Astrocyte of the hippocampus (primary cell): ENCODE results near the gene LMAN2L.

Source experiments
- DNase-seq: peaks from one replicate; pipeline ENCODE4 v3.0.0; 2011; ENCODE audit warnings: low read depth, low spot score

LMAN2L gene

GRCh38 chr2:96739633-96740428 lies at the start of gene LMAN2L:
TSS of gene LMAN2L (minus strand) at chr2:96740064. CDS start at chr2:96740040, 24 bp downstream.
- peak; percentile 98 for DNase-seq

GRCh38 chr2:96789245-96789617 lies 49.4 kb upstream of the LMAN2L start:
- no peak for DNase-seq

GRCh38 chr2:96788442-96789244 lies 48.8 kb upstream of the LMAN2L start:
- DNase-seq = peak; percentile 78

GRCh38 chr2:96787411-96787810 lies 47.5 kb upstream of the LMAN2L start:
- no peak for DNase-seq

- no peak for DNase-seq
Measured at GRCh38 chr2:96783388-96783787, 43.5 kb upstream of the LMAN2L start.

GRCh38 chr2:96775160-96775559 lies 35.3 kb upstream of the LMAN2L start:
- DNase-seq = no peak

- no peak for DNase-seq
Measured at GRCh38 chr2:96773922-96774321, 34.1 kb upstream of the LMAN2L start.

GRCh38 chr2:96772903-96773671 lies 33.2 kb upstream of the LMAN2L start:
- no peak for DNase-seq

GRCh38 chr2:96771796-96772618 lies 32.1 kb upstream of the LMAN2L start:
- DNase-seq = no peak

- DNase-seq = no peak
Measured at GRCh38 chr2:96770442-96771202, 30.8 kb upstream of the LMAN2L start.

- no peak for DNase-seq
Measured at GRCh38 chr2:96769814-96770213, 29.9 kb upstream of the LMAN2L start.

GRCh38 chr2:96768083-96768561 lies 28.3 kb upstream of the LMAN2L start:
- DNase-seq = no peak

GRCh38 chr2:96767135-96767871 lies 27.4 kb upstream of the LMAN2L start:
- no peak for DNase-seq

GRCh38 chr2:96764253-96764637 lies 24.4 kb upstream of the LMAN2L start:
- DNase-seq = peak; percentile 22

- DNase-seq = peak; percentile 44
Measured at GRCh38 chr2:96763511-96764252, 23.8 kb upstream of the LMAN2L start.

GRCh38 chr2:96762529-96763311 lies 22.9 kb upstream of the LMAN2L start:
- peak; percentile 58 for DNase-seq

- DNase-seq = no peak
Measured at GRCh38 chr2:96760986-96761832, 21.3 kb upstream of the LMAN2L start.
